HCT116 (cell line): ENCODE measurements around the gene OTULINL. TPM values are rescaled to one million over a fixed set of nuclear protein-coding genes. Genes with fewer than 3 reads are reported as not detected.

ENCODE experiments used
- ATAC-seq: fragments of 200-7000 bp; cut with Tn5 transposase; 2 replicates; pipeline ENCODE4 v1.9.1; 2020; ENCODE audit warnings: mild to moderate bottlenecking, moderate library complexity
- BruUV-seq: library from RNA; stranded (reverse); fragments of 400-500 nt; replicated peaks from 2 replicates; lab custom pipeline; 2021; lab: Mats Ljungman, UMichigan
- CTCF ChIA-PET: fragments of 300-600 bp; sonication (Branson Sonifier 250); formaldehyde crosslinking; loops from one replicate; lab custom pipeline; 2021; ENCODE audit warnings: antibody characterized with exemption; lab: Charles Lee
- POLR2A ChIA-PET: fragments of 300-600, 350-600 bp; sonication (Branson Sonifier 250); formaldehyde crosslinking; loops from one replicate; lab custom pipeline; 2021; ENCODE audit warnings: antibody characterized with exemption; lab: Charles Lee
- RAD21 ChIA-PET, 2 experiments: fragments of 300-600 bp; sonication (Branson Sonifier 250); formaldehyde crosslinking; loops; one replicate each; lab custom pipeline; 2023; ENCODE audit warnings: low total read pairs in 2 of 2; ENCODE audit not compliant: uncharacterized antibody in 2 of 2, unreplicated experiment in 2 of 2, low non-redundant PET in 1 of 2; lab: Charles Lee
- DNase-seq: peaks from one replicate; pipeline ENCODE4 v3.0.0-alpha.2; 2010; ENCODE audit warnings: low read depth, low spot score
- H2AFZ ChIP-seq: fragments of 200-600 bp; shearing (Covaris generic), sonication (generic); 2 replicates; pipeline ENCODE4 v1.6.1; 2017; ENCODE audit warnings: low read depth, mixed run types, mixed read lengths, antibody characterized with exemption, low read length; ENCODE audit not compliant: poor library complexity, severe bottlenecking
- H3K27ac ChIP-seq: 2 replicates; pipeline ENCODE4 v1.5.1; 2012; ENCODE audit warnings: low read depth, low read length
- H3K27me3 ChIP-seq: fragments of 200-600 bp; sonication (generic); 2 replicates; pipeline ENCODE4 v1.6.1; 2016; ENCODE audit warnings: mixed run types, low read length, mixed read lengths; ENCODE audit not compliant: insufficient read depth
- H3K36me3 ChIP-seq, 2 experiments: fragments of 200-500 bp in 1 of 2; fragments of 200-600 bp in 1 of 2; sonication (Bioruptor generic) in 1 of 2; sonication (generic) in 1 of 2; 2 replicates each; pipeline versions ENCODE4 v1.5.1 to v1.6.1; 2014 to 2016; ENCODE audit warnings: low read length in 2 of 2, inconsistent platforms in 1 of 2, mixed read lengths in 1 of 2, mixed run types in 1 of 2; ENCODE audit not compliant: insufficient read depth in 2 of 2, control insufficient read depth in 1 of 2
- H3K4me1 ChIP-seq, 2 experiments: fragments of 200-600 bp in 1 of 2; sonication (generic) in 1 of 2; 2 replicates each; pipeline versions ENCODE4 v1.5.1 to v1.6.1; 2012 to 2017; ENCODE audit warnings: low read length in 2 of 2, inconsistent platforms in 1 of 2, mild to moderate bottlenecking in 1 of 2, mixed read lengths in 1 of 2, mixed run types in 1 of 2, moderate library complexity in 1 of 2; ENCODE audit not compliant: insufficient read depth in 2 of 2, control insufficient read depth in 1 of 2
- H3K4me2 ChIP-seq: fragments of 200-600 bp; sonication (generic); 2 replicates; pipeline ENCODE4 v1.6.1; 2017; ENCODE audit warnings: mixed run types, low read length, mixed read lengths
- H3K4me3 ChIP-seq, 2 experiments: fragments of 200-600 bp in 1 of 2; sonication (generic) in 1 of 2; replicated peaks in 1 of 2; 2 replicates each; pipeline ENCODE4 v1.5.1; 2011 to 2016; ENCODE audit warnings: low read length in 2 of 2, control low read depth in 1 of 2, low read depth in 1 of 2, mild to moderate bottlenecking in 1 of 2, mixed read lengths in 1 of 2, mixed run types in 1 of 2
- H3K79me2 ChIP-seq: fragments of 200-600 bp; sonication (generic); 2 replicates; pipeline ENCODE4 v1.6.1; 2017; ENCODE audit warnings: mild to moderate bottlenecking, mixed run types, low read length, moderate library complexity, mixed read lengths; ENCODE audit not compliant: insufficient read depth
- H3K9ac ChIP-seq: fragments of 200-600 bp; sonication (generic); 2 replicates; pipeline ENCODE4 v1.6.1; 2016; ENCODE audit warnings: low read length, mixed read lengths
- H3K9me2 ChIP-seq: fragments of 200-600 bp; sonication (generic), shearing (Covaris generic); 2 replicates; pipeline ENCODE4 v1.6.1; 2017; ENCODE audit warnings: mixed run types, mild to moderate bottlenecking, moderate library complexity; ENCODE audit not compliant: insufficient read depth
- H3K9me3 ChIP-seq, 2 experiments: fragments of 200-500 bp in 1 of 2; fragments of 200-600 bp in 1 of 2; sonication (Bioruptor generic) in 1 of 2; sonication (generic) in 1 of 2; 2 replicates each; pipeline ENCODE4 v1.6.1; 2014 to 2017; ENCODE audit warnings: low read length in 2 of 2, mixed read lengths in 2 of 2, inconsistent platforms in 1 of 2, low read depth in 1 of 2, mild to moderate bottlenecking in 1 of 2, mixed run types in 1 of 2, moderate library complexity in 1 of 2; ENCODE audit not compliant: control insufficient read depth in 1 of 2, insufficient read depth in 1 of 2
- H4K20me1 ChIP-seq: fragments of 200-600 bp; sonication (generic), shearing (Covaris generic); 2 replicates; pipeline ENCODE4 v1.6.1; 2017; ENCODE audit warnings: mixed run types, mild to moderate bottlenecking, moderate library complexity; ENCODE audit not compliant: insufficient read depth
- CBX3 ChIP-seq: IDR thresholded peaks from 2 replicates; pipeline ENCODE4 v1.6.1; 2012; ENCODE audit warnings: low read depth
- EGR1 ChIP-seq: IDR thresholded peaks from 2 replicates; pipeline ENCODE4 v1.6.1; 2012; ENCODE audit warnings: low read depth
- EZH2phosphoT487 ChIP-seq: fragments of 200-600 bp; IDR thresholded peaks from 2 replicates; pipeline ENCODE4 v1.6.1; 2018; ENCODE audit warnings: antibody characterized with exemption, borderline replicate concordance
- JUND ChIP-seq: IDR thresholded peaks from 2 replicates; pipeline ENCODE4 v1.6.1; 2012
- MAX ChIP-seq: IDR thresholded peaks from 2 replicates; pipeline ENCODE4 v1.6.1; 2012
- RAD21 ChIP-seq: IDR thresholded peaks from 2 replicates; pipeline ENCODE4 v1.6.1; 2012; ENCODE audit warnings: low read depth, mild to moderate bottlenecking
- TCF7L2 ChIP-seq: IDR thresholded peaks from 2 replicates; pipeline ENCODE4 v1.7.0; 2011; ENCODE audit warnings: borderline replicate concordance, inconsistent platforms; ENCODE audit not compliant: insufficient read depth, insufficient read length; ENCODE audit errors: extremely low read depth
- ZFX ChIP-seq: fragments of 450-650 bp; IDR thresholded peaks from 2 replicates; pipeline ENCODE4 v1.6.1; 2017
- intact Hi-C: fragments of 100-400 bp; cut with micrococcal nuclease; formaldehyde crosslinking; loops from 2 replicates; pipeline ENCODE4 v1.10.0; 2022
- total RNA-seq: library from RNA; stranded (reverse); gene quantifications from one replicate; pipeline ENCODE4 v1.2.1, GENCODE V29; 2021; ENCODE audit not compliant: unreplicated experiment
- TF ChIP-seq, protein P1 (sequence below): IDR thresholded peaks from 2 replicates; pipeline ENCODE4 v1.6.1; 2011; ENCODE audit warnings: mild to moderate bottlenecking, low read length, moderate library complexity; ENCODE audit not compliant: insufficient replicate concordance; ENCODE audit errors: extremely low read depth

The OTULINL gene
- total RNA-seq, 1 experiment from 2014 or later: 8.8 TPM

GRCh38 chr5:14644623-14645237 lies 63.1 kb downstream of the OTULINL start:
- POLR2A ChIA-PET: no interaction called here
- RAD21 ChIA-PET: no interaction called here
- Histone ChIP-seq H3K27me3 (peaks cover 18% of the 10 kb centered on the region), H3K27ac (no peak overlapping the region), H3K36me3 (no peaks in the 10 kb centered on the region), H3K4me3 (no peak overlapping the region), H4K20me1 (no peaks in the 10 kb centered on the region)
- TF ChIP-seq, protein P1, sequence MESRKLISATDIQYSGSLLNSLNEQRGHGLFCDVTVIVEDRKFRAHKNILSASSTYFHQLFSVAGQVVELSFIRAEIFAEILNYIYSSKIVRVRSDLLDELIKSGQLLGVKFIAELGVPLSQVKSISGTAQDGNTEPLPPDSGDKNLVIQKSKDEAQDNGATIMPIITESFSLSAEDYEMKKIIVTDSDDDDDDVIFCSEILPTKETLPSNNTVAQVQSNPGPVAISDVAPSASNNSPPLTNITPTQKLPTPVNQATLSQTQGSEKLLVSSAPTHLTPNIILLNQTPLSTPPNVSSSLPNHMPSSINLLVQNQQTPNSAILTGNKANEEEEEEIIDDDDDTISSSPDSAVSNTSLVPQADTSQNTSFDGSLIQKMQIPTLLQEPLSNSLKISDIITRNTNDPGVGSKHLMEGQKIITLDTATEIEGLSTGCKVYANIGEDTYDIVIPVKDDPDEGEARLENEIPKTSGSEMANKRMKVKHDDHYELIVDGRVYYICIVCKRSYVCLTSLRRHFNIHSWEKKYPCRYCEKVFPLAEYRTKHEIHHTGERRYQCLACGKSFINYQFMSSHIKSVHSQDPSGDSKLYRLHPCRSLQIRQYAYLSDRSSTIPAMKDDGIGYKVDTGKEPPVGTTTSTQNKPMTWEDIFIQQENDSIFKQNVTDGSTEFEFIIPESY: no peak
- TF ChIP-seq CBX3: no peak
- TF ChIP-seq TCF7L2: no peak
- TF ChIP-seq JUND: no peak
- TF ChIP-seq ZFX: no peak
- TF ChIP-seq EZH2phosphoT487: no peak
- no peak for TF ChIP-seq RAD21
- TF ChIP-seq EGR1: no peak
- TF ChIP-seq MAX: no peak
- TF ChIP-seq, all 23 proteins: peak for 0
- H3K4me2 ChIP-seq: no peak overlapping the region
- H3K79me2 ChIP-seq: no peaks in the 10 kb centered on the region
- CTCF ChIA-PET: no interaction called here
- H3K9me2 ChIP-seq: no peaks in the 10 kb centered on the region
- intact Hi-C loops: loop anchor here (10.0 kb wide), 1 partner anchor 540 kb away; no protein-coding TSS in a partner anchor
- ATAC-seq: no peak
- DNase-seq: no peak
- no TSS peak for BruUV-seq
- no peak overlapping the region for H2AFZ ChIP-seq
- no peak overlapping the region for H3K9ac ChIP-seq
- no peaks in the 10 kb centered on the region for H3K9me3 ChIP-seq
- no peaks in the 10 kb centered on the region for H3K4me1 ChIP-seq
